GM19240 (cell line): Measurements from ENCODE around the gene RPP14.

Experiments
- DNase-seq: peaks from one replicate; pipeline ENCODE4 v3.0.0; 2011; ENCODE audit warnings: low spot score; ENCODE audit not compliant: insufficient read length

The RPP14 gene

DNA sequence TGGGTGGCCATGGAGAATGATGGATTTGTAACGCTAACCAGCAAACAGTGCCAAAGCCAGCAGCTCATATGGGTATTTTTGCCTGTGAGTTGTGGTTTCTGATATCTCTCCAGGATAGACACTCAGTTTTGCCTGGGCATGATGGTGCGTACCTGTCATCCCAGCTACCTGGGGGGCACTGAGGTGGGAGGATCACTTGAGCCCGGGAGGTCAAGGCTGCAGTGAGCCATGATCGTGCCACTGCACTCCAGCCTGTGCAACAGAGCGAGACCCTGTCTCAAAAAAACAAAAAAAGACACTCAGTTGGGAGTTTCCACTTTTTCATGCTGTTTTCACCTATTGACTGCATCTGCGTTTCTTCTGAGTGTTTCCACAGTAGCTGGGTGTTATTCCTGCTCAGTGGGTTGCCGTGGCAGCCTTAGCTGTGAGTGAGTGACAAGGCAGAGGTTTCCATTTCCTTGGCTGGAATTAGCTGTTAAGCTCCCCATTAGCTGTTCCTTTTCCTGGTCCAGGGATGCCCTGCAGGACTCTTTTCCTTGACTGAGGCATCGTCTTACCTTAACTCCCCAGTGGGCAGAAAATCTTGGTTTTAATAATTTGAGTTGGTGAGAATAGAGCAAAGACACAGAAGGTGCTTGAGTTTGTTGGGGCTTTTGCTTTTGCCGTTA is 14.2 kb upstream of the RPP14 start:
- no peak for DNase-seq

DNA sequence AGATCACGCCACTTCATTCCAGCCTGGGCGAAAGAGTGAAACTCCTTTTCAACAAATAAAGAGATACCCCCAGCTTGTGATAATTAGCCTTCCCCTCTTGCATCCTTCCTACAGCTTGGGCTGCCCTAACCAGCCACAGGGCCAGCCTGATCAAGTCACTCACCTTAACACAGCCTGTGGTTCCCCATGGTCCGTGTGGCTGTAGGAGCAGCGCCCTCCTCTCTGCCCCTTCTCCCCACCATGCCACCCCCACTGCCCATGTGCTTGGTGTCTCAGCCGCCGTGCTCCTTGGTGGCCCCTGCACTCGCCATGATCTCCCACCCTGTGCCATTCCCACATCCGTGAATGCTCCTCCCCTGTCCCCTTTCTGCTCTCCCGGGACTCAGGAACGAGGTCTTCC is 13.2 kb upstream of the RPP14 start:
- no peak for DNase-seq

DNA sequence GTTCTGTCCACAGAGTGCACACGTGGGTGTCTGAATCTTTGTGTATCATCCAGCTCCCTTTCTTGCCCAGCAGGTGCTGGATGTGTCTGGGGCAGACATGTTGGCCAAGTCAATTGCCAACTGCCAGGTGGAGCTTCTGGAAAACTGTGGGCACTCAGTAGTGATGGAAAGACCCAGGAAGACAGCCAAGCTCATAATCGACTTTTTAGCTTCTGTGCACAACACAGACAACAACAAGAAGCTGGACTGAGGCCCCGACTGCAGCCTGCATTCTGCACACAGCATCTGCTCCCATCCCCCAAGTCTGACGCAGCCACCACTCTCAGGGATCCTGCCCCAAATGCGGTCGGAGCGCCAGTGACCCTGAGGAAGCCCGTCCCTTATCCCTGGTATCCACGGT is 12.5 kb upstream of the RPP14 start:
- DNase-seq = no peak

DNA sequence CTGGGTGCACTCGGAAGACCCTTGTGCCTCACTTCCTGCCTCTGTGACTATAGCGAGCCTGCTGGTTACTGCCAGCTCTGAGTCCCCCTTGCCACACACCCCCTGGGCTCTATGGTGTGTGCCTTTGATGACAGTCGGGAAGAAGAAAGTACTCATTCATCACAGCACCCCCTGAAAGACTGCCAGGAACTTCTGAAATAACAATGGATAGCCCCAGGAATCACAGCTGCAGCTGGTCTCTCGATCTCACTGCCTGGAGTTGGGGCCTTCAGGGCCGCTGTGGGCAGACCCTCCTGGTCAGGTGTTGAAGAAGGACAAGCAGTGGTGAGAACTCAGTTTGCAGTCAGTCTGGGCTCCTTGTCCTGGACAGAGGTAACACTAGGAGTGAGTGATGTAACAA is 9.8 kb upstream of the RPP14 start:
- DNase-seq = no peak

DNA sequence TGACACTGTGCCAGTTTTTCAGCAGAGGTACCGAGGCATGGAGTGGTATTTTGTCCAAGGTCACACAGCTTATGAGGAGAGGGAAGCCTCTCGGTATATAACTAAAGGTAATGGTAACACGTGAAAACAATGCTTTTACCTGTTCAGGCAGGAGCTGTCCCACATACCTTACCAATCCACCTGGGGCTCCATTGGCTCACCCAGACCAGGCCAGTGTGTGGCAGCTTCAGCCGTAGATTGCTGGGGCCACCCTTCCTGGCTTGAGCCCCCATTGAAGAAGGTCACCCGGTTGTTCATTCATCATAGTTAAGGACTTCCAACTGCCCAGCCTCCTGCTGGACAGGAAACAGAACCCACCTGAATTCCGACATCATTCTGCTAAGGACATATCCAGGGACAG is 9.2 kb upstream of the RPP14 start:
- no peak for DNase-seq

DNA sequence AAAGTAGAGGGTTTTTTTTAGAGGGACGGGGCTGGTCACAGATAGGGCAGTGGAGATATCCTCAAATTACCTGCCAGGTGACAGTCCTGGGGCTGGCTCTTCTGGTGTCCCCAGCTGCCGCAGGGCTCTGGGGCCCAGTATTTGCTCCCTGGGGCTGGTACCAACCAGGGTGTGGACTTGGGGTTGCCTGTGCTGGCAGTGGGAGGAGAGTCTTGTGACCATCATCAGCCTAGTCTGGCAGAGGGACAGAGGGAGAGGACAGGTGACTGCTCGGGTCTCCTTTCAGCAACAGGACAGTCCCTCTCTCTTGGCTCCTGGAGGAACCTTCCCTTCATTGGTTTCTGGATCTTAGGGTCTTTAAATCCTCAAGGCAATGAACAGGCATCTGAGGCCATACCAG is 7.9 kb upstream of the RPP14 start:
- no peak for DNase-seq

DNA sequence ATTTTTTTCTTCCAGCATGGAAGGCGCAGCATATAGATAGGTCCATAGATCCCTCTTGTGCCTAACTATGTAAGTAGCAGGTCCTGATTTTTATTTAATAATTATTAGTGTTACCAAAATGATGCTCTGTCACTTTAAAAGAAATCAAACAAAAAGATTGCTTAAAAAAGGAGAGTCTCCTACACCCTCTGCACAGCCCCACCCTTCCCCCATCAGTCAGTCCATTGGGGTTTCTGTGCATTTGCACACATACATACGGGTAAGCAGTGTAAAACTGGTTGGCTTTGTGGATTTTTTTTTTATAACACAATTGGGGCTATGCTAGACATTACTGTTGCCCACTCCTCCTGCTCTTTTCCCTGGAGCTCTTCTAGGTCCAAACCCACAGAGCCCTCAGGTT is 7.0 kb upstream of the RPP14 start:
- no peak for DNase-seq

DNA sequence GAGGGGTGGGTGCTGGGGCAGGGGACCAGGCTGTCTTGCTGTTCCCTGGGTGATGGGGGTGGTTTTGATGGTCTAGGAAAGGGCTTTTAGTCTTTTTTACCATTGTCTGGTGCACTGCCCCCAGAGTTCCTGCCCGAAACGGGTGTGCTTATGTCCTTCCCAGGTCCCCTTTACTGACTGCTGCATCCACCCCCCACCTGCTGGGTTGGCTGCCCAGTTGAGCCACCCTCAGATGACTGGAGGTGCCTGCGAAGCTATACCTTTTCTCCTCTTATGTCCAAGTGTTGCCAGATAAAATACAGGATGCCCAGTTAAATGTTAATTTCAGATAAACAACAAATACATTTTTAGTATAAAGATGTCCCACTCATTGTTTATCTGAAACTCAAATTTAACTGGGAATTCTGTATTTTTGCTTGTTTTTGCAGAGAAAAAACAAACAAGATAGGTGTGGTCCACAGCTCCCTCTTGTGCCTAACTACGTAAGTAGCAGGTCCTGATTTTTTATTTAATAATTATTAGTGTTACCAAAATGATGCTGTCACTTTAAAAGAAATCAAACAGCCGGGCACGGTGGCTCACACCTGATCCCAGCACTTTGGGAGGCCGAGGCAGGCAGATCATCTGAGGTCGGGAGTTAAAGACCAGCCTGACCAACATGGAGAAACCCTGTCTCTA is 6.1 kb upstream of the RPP14 start:
- DNase-seq = no peak

DNA sequence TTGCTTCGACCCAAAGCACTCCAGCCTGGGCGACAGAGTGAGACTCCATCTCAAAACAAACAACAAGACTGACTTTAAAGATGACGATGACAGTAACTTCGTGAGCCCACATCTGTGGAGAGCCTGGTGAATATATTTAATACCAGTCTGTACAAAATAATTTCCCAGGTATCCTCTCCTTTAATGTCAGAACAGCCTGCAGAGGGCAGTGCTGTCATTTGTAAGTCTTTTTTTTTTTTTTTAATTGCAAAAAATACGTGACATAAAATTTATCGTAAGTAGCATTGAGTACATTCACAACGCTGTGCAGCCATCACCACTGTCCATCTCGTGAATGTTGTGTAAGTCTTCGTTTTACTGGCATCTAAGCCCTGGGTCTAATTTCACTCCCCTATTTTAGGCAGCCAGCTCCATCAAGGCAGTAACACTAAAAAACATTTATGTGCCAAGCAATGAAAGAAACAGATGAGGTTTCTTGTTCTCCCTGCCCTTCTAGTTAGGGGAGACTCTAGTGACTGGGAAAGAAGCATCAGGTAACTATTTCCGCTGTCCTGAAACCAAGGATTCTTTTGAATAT is 1.7 kb downstream of the RPP14 start:
- no peak for DNase-seq

DNA sequence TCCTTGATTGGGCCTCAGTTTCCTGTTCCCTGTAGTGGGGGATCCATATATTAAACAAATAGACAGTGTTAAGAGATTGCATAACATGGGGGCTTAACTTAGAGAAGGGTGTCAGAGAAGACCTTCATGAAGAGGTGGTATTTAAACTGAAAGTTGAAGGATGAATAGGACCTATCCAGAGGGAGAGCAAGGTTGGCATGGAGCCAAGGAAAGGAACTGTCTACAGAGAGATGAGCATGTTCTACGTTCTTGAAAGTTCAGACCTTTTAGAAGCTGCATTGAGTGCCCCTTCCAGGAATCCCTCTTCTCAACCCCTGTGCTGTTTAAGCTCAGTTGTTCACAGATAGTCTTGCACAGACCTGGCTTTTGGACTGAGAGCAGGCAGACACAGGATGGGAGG is 2.7 kb downstream of the RPP14 start:
- no peak for DNase-seq

DNA sequence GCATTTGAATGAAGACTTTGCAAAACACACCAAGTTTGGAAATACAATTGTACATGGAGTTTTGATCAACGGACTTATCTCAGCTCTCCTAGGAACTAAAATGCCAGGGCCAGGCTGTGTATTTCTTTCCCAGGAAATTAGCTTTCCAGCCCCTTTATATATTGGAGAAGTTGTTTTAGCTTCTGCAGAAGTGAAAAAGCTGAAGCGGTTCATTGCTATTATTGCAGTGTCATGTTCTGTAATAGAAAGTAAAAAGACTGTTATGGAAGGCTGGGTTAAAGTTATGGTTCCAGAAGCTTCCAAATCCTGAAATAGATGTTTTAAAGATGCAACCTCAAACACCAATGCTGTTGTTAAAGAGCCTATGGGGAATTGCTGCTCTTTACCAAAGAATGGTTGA is 11.8 kb downstream of the RPP14 start:
- no peak for DNase-seq

DNA sequence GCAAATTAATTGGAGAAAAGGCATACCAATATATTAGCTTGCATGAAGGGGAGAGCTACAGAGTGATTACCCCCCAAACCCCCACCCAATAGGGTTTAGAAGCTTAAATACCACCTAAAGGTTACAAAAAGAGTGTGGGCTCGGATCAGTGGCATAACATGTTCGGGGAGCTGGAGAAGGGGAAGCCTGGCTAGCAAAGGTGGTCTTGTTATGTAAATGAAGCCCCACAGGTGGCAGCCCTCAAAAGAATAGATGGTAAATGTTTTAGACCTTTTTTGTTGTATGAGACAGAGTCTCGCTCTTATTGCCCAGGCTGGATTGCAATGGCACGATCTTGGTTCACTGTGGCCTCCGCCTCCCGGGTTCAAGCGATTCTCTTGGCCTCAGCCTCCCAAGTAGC is 15.7 kb downstream of the RPP14 start:
- DNase-seq = no peak

DNA sequence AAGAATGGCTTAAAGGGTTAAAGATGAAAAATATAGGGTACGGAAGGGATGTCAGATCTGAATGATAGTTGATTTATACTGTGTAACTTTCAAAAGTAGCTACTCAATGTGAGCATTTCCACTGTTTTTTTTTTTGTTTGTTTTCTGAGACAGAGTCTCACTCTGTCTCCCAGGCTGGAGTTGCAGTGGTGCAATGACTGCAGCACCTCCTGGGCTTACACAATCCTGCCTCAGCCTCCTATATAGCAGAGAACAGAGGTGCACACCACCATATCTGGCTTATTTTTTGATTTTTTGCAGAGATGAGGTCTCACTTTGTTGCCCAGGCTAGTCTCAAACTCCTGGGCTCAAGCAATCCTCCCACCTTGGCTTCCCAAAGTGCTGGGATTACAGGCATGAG is 16.7 kb downstream of the RPP14 start:
- DNase-seq = no peak

DNA sequence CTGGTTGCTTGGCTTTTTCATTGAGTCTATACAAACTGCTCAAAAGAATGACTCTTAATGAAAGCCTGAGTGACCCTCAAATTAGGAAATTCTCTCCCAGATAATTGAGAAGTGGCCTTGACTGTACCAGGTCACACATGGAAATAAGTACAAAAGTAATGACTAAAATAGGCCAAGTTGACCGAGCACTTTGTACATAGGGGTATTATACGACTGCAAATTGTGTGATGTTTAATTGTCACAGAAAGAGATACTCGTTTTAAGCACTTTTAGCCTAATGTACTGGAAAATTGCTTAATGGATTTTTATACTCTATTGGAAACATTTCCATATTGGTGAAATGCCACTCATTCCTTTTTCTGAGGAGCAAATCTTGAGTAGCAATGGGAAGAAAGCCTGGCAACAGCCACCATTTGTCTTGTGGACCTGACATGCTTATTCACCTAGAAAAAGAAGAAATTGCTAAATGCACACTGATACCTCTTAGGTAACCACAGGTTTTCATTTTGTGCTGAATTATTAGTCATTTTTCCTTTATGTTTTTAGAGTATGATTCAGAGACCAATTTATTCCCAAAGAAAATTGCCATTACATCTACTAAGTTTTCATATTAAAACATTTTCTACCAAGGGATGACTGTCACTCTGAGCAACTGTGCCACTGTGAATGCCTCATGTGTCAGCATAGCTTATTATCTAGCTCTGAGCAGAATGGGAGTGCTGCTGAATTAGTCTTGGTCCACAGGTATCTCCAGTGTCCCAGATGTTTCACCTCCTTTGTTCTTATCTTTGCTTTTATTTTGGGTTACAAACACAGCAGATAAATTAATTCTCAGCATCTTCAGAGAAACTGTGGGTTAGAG is 17.7 kb downstream of the RPP14 start:
- DNase-seq = no peak

DNA sequence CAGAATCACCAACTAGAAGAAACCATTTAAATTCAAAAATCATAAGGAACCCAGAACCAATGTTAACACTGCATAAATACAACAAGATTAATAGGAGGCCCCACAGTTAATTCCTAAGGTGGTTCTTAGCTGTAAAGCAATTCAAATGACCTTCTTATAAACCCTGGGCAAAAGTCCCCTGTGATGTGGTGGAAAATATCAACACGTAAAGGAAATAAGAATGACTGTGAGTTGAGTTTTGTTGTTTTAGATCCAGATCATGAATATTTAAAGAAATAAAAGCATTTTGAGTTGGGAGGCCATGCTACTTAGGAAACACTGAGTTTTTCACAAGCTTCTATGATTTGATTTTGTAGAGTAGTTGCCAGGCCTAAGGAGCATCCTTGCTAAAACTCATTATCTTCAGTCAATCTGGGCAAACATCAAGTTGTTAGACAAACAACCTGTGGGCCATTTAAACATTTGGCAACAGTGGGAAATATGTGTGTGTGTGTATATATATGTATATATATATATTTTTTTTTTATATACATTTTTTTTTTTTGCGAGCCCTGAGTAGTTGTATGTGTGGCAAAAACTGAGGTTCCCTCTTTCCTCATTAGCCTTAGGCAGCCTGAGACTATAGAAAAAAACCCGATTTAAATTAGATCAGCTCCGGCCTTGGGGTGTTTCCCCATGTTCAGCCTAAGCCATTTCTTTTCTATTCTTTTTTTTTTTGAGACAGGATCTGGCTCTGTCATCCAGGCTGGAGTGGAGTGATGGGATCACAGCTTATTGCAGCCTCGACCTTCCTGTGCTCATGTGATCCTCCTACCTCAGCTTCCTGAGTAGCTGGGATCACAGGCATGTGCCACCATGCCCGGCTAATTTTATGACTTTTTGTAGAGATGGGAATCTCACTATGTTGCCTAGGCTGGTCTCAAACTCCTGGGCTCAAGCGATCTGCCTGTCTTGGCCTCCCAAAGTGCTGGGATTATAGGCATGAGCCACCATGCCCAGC is 18.6 kb downstream of the RPP14 start:
- no peak for DNase-seq

DNA sequence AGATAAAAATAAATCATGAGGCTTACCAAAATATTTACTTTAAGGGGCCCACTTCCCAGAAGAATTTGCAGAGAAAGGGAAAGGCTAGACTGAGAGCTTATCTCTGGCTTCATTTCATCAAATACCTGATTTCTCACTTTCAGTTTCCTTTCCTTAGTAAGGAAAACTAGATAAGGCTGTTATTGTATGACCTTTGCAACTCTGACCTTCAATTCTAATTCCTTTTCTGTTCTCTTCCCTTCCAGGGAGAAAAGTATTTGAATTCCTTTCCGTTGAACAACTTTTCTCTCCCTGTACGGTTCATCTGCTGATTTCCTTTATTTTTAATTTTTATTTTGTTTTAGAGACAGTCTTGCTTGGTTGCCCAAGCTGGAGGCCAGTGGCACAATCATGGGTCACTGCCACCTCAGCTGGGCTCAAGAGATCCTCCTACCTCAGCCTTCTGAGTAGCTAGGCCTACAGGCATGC is 19.5 kb downstream of the RPP14 start:
- DNase-seq = no peak

DNA sequence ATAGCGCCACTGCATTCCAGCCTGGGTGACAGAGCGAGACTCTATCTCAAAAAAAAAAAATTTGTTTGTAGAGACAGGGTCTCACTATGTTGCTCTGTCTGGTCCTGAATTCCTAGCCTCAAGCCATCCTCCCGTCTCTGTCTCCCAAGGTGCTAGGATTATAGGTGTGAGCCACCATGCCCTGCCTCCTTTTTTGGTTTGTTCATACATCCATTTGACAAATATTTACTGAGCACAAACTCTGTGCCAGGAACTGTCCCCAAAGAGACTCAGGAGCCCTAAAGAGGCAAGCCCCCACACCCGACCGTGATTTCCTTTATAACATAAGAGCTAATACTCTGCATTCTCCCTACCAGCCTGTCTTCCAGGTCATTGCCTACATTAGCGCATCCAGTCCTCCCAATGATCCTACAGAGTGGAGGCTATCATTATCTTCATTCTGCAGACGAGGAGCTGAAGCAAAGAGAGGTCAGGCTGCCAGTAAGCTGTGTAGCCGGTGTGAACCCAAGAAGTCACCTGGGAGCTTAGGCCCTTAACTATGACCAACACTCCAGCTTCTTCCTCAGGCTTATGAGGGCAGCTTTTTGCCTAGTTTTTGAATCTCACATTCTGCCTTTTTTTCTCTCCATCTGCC is 20.3 kb downstream of the RPP14 start:
- DNase-seq = no peak

DNA sequence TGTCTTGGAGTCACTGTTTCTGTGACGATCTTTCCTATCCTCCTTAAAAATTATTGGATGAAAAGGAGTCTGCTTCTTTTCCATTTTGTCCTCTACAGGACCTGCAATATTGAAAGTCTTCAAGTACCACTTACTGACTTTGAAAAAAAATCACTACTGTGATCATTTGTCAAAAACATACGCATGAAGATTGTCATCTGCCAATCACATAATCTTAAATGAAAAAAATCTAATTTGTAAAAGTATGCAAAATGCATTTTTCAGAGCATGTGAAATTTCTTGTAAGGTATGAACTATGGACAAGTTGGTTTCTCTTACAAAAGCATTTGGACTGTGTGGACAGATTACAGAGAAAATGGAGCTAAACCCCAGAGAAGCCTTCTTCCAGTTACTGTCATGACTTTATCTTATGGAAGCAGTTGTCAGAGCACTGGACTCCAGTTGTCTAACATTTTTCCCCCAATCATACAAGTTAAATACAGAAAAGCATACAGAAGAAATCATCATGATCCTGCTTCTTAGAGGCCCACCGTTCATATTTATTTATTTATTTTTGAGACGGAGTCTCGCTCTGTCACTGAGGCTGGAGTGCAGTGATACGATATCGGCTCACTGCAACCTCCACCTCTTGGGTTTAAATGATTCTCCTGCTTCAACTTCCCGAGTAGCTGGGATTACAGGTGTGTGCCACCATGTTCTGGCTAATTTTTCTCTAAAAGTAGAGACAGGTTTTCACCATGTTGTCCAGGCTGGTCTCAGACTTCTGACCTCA is 23.3 kb downstream of the RPP14 start:
- DNase-seq = no peak

DNA sequence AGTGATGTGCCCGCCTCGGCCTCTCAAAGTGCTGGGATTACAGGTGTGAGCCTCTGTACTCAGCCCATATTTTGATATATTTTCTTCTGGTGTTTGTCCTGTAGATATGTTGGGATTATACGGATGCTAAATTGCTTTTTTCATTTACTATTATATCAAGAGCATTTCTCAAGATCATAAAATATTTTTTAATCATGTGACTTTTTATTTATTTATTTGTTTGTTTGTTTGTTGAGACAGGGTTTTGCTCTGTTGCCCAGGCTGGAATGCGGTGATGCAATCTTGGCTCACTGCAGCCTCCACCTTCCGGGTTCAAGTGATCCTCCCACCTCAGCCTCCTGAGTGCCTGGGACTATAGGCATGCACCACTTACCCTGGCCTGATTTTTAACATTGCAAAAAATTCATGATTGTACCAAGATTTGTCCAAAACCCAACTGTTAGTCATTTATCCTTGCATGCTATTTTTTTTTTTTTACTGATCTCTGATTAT is 23.9 kb downstream of the RPP14 start:
- no peak for DNase-seq
